Transverse colon (tissue), 4 donors: ENCODE results near the gene DTNBP1.

Experiments used
- EP300 ChIP-seq: sonication (generic); formaldehyde crosslinking; IDR thresholded peaks from one replicate; pipeline ENCODE4 v1.6.1; 2017; ENCODE audit warnings: antibody characterized with exemption, low read depth
- POLR2A ChIP-seq: fragments of 450-650 bp; IDR thresholded peaks from one replicate; pipeline ENCODE4 v1.6.1; 2016; ENCODE audit warnings: antibody characterized with exemption, mild to moderate bottlenecking, moderate library complexity
- POLR2AphosphoS5 ChIP-seq, 3 donors: sonication (generic); formaldehyde crosslinking; IDR thresholded peaks; one replicate each; pipeline ENCODE4 v1.6.1; 2016; ENCODE audit warnings: antibody characterized with exemption in 3 of 3
- TF ChIP-seq, protein P1 (sequence below), 5 experiments: fragments of 200-600 bp in 3 of 5; fragments of 450-650 bp in 2 of 5; sonication (generic) in 3 of 5; IDR thresholded peaks; 1 replicate in 2 of 5; 2 replicates in 3 of 5; pipeline ENCODE4 v1.5.1; 2016 to 2017; ENCODE audit warnings: antibody characterized with exemption in 5 of 5, inconsistent platforms in 3 of 5, mild to moderate bottlenecking in 2 of 5, moderate library complexity in 1 of 5

DNA sequence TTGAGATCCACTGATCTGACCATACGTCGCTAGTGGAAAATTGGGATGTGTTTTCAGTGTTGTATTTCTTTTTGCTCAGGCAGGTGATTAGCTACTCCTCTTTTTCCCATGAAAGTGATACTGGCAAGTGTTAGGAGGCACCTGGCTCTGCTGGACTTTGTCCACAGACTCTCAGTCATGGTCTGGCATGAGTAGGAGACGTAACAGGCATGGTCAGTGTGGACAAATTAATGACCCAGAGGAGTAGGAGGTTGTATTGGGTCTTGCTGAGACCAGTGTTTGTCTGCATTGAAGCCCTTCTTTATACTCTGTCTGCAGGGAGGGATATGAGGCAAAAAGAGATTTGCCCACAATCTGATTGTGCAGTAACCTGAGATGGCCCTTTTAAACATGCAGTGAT, 178.7 kb downstream of the DTNBP1 start:
- TF ChIP-seq POLR2AphosphoS5 (IDR thresholded peaks at IDR 0.05) (no peak), EP300 (no peak), POLR2A (no peak)
- TF ChIP-seq, protein P1, sequence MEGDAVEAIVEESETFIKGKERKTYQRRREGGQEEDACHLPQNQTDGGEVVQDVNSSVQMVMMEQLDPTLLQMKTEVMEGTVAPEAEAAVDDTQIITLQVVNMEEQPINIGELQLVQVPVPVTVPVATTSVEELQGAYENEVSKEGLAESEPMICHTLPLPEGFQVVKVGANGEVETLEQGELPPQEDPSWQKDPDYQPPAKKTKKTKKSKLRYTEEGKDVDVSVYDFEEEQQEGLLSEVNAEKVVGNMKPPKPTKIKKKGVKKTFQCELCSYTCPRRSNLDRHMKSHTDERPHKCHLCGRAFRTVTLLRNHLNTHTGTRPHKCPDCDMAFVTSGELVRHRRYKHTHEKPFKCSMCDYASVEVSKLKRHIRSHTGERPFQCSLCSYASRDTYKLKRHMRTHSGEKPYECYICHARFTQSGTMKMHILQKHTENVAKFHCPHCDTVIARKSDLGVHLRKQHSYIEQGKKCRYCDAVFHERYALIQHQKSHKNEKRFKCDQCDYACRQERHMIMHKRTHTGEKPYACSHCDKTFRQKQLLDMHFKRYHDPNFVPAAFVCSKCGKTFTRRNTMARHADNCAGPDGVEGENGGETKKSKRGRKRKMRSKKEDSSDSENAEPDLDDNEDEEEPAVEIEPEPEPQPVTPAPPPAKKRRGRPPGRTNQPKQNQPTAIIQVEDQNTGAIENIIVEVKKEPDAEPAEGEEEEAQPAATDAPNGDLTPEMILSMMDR (IDR thresholded peaks at IDR 0.05) = no peak
